ENCODE results near the gene GRK5.

DNA sequence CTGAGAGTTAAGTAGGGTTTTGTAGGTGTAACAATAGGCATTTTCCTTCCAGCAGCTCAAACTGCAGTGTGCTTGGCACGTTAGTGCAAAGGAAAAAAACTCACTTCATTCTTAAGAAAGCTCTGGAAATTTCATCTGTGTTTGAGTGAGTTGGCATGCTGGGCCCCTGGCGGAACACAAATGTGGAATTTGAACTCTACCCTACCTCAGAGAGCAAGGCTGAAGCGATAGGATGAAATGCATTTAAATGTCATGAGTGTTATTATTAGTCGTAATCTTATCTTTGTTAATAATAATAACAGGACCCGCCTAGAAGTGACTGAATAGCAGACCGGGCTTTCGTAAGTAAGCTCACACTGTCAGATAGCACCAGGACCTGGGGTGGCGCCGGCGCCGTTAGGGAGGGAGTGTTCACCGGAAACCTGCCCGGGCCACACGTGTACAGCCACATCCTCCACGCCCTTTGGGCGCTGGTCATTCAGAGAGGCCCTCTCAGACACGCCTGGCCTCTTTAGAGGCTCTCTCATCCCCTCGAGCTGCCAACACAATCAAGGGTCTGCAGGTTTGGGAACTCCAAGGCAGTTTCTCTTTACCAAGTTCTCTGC is 63.5 kb downstream of the GRK5 start:
- TF ChIP-seq POLR2A (IDR thresholded peaks at IDR 0.05) (no peak), POLR2AphosphoS5 (IDR thresholded peaks at IDR 0.05) (peak in 2 of 3 donors; percentile 66 to 73)
- TF ChIP-seq, protein P1, sequence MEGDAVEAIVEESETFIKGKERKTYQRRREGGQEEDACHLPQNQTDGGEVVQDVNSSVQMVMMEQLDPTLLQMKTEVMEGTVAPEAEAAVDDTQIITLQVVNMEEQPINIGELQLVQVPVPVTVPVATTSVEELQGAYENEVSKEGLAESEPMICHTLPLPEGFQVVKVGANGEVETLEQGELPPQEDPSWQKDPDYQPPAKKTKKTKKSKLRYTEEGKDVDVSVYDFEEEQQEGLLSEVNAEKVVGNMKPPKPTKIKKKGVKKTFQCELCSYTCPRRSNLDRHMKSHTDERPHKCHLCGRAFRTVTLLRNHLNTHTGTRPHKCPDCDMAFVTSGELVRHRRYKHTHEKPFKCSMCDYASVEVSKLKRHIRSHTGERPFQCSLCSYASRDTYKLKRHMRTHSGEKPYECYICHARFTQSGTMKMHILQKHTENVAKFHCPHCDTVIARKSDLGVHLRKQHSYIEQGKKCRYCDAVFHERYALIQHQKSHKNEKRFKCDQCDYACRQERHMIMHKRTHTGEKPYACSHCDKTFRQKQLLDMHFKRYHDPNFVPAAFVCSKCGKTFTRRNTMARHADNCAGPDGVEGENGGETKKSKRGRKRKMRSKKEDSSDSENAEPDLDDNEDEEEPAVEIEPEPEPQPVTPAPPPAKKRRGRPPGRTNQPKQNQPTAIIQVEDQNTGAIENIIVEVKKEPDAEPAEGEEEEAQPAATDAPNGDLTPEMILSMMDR (IDR thresholded peaks at IDR 0.05): no peak
